NB4 (cell line): ENCODE measurements around the gene ANO10.
"Not testable (repeated sequence)": the region's sequence is repeated elsewhere in the genome, so short reads cannot be mapped to it uniquely, and the experiment has no call there.

ENCODE experiments used
- DNase-seq: peaks from one replicate; pipeline ENCODE4 v3.0.0; 2010; ENCODE audit warnings: low read depth
- H3K4me3 ChIP-seq: one replicate; pipeline ENCODE4 v1.5.1; 2011; ENCODE audit warnings: mild to moderate bottlenecking, low read depth, low read length, moderate library complexity
- CTCF ChIP-seq: IDR thresholded peaks from one replicate; pipeline ENCODE4 v1.5.1; 2012; ENCODE audit warnings: low read depth, low read length
- MAX ChIP-seq: IDR thresholded peaks from 2 replicates; pipeline ENCODE4 v1.6.1; 2011; ENCODE audit warnings: low read depth, low read length
- MYC ChIP-seq: IDR thresholded peaks from 2 replicates; pipeline ENCODE4 v1.6.1; 2011; ENCODE audit warnings: low read depth, low read length
- POLR2A ChIP-seq: IDR thresholded peaks from 2 replicates; pipeline ENCODE4 v1.6.1; 2011; ENCODE audit warnings: mild to moderate bottlenecking; ENCODE audit not compliant: insufficient read length; ENCODE audit errors: extremely low read depth

Gene ANO10

GRCh38 chr3:43473737-43474136 is 148.1 kb downstream of the ANO10 start:
- DNase-seq = no peak
- H3K4me3 ChIP-seq = no peak overlapping the region
- no peak for TF ChIP-seq CTCF
- TF ChIP-seq MAX = no peak
- no peak for TF ChIP-seq POLR2A
- no peak for TF ChIP-seq MYC

DNA sequence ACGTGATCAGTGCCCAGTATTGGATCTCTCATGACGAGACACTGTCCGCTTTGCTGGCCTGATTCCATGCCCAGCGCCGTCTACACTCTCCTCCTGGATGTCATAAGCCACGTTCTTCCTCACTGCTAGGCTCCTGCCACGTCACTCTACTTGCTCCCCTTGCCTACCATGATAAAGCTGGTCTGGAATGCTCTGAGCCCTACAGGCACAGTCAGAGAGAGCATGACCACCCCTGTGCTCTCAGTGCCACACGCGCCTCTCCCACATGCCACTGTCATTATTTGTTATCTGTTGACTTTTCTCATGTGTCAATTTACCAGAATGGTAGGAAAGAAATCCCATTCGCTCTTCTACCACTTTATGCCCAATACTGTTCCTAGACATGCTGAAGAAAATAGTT is 148.6 kb downstream of the ANO10 start:
- H3K4me3 ChIP-seq = no peak overlapping the region
- TF ChIP-seq MYC (no peak), MAX (no peak), POLR2A (no peak), CTCF (no peak)
- no peak for DNase-seq

DNA sequence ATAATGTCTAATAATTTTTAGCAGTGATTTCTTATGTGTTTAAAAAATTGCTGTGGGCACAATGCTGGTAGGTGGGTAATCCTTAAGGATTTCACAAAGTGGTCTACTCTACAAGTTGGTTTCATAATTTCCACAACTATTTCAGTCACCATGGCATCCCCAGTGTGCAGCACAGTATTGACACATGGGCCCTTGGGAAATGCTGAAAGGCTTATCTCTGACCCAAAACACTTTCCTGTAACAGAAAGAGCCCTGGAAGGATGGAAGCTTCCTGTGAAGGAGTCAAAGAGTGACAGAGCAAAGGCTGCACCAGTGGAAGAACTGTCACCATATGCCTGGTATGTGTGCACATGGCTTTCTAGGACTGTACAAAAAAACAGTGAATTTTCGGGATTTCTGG is 153.7 kb downstream of the ANO10 start:
- peak; percentile 4 for DNase-seq
- H3K4me3 ChIP-seq = no peak overlapping the region
- TF ChIP-seq POLR2A = no peak
- no peak for TF ChIP-seq MAX
- TF ChIP-seq MYC = no peak
- no peak for TF ChIP-seq CTCF

- DNase-seq = no peak
- H3K4me3 ChIP-seq = no peak overlapping the region
- no peak for TF ChIP-seq CTCF
- TF ChIP-seq POLR2A = no peak
- TF ChIP-seq MYC = no peak
Measured at GRCh38 chr3:43465109-43465508, 156.7 kb downstream of the ANO10 start.

DNA sequence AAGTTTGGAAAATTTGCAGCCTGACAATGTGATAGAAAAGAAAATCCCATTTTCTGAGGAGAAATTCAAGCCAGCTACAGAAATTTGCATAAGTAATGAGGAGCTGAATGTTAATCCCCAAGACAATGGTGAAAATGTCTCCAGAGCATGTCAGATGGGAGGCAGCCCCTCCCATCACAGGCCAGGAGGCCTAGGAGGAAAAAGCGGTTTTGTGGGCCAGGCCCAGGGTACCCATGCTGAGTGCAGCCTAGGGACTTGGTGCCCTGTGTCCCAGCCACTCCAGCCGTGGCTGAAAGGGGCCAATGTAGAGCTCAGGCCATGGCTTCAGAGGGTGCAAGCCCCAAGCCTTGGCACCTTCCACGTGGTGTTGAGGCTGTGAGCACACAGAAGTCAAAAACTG is 159.2 kb downstream of the ANO10 start:
- not testable (repeated sequence) for H3K4me3 ChIP-seq, DNase-seq

DNA sequence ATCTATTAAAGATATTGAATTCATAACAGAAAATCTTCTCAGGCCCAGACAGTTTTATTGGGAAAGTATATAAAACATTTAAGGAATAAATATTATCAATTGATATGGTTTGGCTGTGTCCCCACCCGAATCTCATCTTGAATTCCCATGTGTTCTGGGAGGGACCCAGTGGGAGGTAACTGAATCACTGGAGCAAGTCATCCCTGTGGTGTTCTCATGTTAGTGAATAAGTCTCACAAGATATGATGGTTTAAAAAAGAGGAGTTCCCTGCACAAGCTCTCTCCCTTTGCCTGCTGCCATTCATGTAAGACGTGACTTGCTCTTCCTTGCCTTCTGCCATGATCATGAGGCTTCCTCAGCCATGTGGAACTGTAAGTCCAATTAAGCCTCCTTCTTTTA is 160.5 kb downstream of the ANO10 start:
- H3K4me3 ChIP-seq = no peak overlapping the region
- no peak for TF ChIP-seq MAX
- no peak for TF ChIP-seq POLR2A
- TF ChIP-seq MYC = no peak
- no peak for TF ChIP-seq CTCF
- no peak for DNase-seq

DNA sequence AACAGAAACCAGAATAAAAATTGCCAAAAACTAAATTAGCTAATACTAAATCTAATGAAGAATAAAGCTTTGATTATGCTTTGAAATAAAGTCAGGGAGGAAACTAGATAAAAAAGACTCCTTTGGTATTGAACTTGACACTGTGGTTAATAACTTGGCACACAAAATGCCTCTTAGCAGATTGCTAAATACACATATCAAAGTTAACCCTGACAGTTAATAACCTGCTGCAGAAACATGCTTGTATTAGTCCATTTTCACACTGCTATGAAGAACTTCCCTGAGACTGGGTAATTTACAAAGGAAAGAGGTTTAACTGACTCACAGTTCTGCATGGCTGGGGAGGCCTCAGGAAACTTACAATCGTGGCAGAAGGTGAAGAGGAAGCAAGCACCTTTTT is 164.8 kb downstream of the ANO10 start:
- not testable (repeated sequence) for H3K4me3 ChIP-seq, DNase-seq
